ENCODE data around the gene CLMP.

The CLMP gene

GRCh38 chr11:123030517-123030916 is 164.5 kb downstream of the CLMP start:
- no peak for FAIRE-seq
- DNase-seq (ENCODE audit: insufficient read length, low spot score): no peak

DNA sequence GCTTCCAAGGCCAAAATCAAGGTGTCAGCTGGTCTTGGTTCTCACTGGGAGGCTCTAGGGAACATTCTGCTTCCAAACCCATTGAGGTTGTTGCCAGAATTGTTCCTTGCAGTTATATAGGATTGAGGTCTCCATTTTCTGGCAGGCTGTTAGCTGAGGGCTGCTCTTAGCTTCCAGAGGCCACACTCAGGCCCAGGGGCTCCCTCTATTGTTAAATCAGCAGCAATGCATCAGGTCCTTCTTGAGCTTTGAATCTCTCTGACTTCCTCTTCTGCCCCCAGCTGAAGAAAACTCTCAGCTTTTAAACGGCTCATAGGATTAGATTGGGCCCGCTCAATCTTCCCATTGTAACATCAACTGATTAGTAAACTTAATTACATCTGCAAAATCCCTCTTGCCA is 174.1 kb downstream of the CLMP start:
- DNase-seq (ENCODE audit: insufficient read length, low spot score) (peak; percentile 40), FAIRE-seq (peak; percentile 60)
